ENCODE measurements around the gene SLC25A12. TPM values are rescaled to one million over a fixed set of nuclear protein-coding genes. Genes with fewer than 3 reads are reported as not detected.
A peak's percentile ranks its signal among the peaks of the same experiment; 100 is the strongest.

SLC25A12 gene
- total RNA-seq, 1 donor from 2014 or later: 110 TPM

GRCh38 chr2:171855401-171855800 is 38.6 kb downstream of the SLC25A12 start:
- peaks cover 45% of the 10 kb centered on the region for H3K4me1 ChIP-seq
- H3K27ac ChIP-seq (replicated peaks): no peak overlapping the region
- no peaks in the 10 kb centered on the region for H3K27me3 ChIP-seq (ENCODE audit: low read depth)
- TF ChIP-seq, protein P1, sequence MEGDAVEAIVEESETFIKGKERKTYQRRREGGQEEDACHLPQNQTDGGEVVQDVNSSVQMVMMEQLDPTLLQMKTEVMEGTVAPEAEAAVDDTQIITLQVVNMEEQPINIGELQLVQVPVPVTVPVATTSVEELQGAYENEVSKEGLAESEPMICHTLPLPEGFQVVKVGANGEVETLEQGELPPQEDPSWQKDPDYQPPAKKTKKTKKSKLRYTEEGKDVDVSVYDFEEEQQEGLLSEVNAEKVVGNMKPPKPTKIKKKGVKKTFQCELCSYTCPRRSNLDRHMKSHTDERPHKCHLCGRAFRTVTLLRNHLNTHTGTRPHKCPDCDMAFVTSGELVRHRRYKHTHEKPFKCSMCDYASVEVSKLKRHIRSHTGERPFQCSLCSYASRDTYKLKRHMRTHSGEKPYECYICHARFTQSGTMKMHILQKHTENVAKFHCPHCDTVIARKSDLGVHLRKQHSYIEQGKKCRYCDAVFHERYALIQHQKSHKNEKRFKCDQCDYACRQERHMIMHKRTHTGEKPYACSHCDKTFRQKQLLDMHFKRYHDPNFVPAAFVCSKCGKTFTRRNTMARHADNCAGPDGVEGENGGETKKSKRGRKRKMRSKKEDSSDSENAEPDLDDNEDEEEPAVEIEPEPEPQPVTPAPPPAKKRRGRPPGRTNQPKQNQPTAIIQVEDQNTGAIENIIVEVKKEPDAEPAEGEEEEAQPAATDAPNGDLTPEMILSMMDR (IDR thresholded peaks at IDR 0.05; ENCODE audit: borderline replicate concordance): no peak
- no peak overlapping the region for H3K4me3 ChIP-seq
- intact Hi-C loops (cut with micrococcal nuclease): no loop called here
- no peak for DNase-seq
- no peaks in the 10 kb centered on the region for H3K9me3 ChIP-seq (replicated peaks)
- peaks cover 22% of the 10 kb centered on the region for H3K36me3 ChIP-seq

GRCh38 chr2:171852366-171852888 is 41.6 kb downstream of the SLC25A12 start:
- Histone ChIP-seq H3K9me3 (replicated peaks) (no peaks in the 10 kb centered on the region), H3K4me1 (peaks cover 30% of the 10 kb centered on the region), H3K27ac (replicated peaks) (peak overlapping the region; percentile 42), H3K4me3 (no peak overlapping the region), H3K27me3 (ENCODE audit: low read depth) (no peaks in the 10 kb centered on the region), H3K36me3 (peaks cover 34% of the 10 kb centered on the region)
- TF ChIP-seq, protein P1 (IDR thresholded peaks at IDR 0.05; ENCODE audit: borderline replicate concordance): no peak
- intact Hi-C loops (cut with micrococcal nuclease): no loop called here
- DNase-seq: no peak

GRCh38 chr2:171847627-171848026 is 46.4 kb downstream of the SLC25A12 start:
- no peak for DNase-seq
- H3K4me1 ChIP-seq: peaks cover 16% of the 10 kb centered on the region
- TF ChIP-seq, protein P1 (IDR thresholded peaks at IDR 0.05; ENCODE audit: borderline replicate concordance): no peak
- peaks cover 33% of the 10 kb centered on the region for H3K36me3 ChIP-seq
- intact Hi-C loops (cut with micrococcal nuclease): no loop called here
- no peak overlapping the region for H3K27ac ChIP-seq (replicated peaks)
- H3K27me3 ChIP-seq (ENCODE audit: low read depth): no peaks in the 10 kb centered on the region
- no peak overlapping the region for H3K4me3 ChIP-seq
- H3K9me3 ChIP-seq (replicated peaks): no peaks in the 10 kb centered on the region

DNA sequence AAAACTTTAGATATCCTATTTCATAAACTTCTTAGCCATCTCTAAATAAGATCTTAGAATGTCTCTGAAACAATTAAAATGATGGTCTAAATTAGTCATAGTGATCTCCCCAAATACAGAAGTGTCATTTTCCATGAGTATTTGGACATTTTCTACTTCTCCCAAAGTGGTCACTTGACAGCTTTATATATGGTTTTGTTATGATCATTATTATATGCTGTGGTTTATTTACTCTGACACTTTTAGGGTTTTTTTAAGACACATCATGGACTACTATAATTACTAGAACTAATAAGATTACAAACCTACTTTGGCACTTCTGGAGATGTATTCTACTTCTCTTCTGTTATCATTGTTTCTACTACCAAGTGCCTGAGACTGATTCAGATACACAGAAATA is 47.1 kb downstream of the SLC25A12 start:
- DNase-seq: no peak
- Histone ChIP-seq H3K4me1 (peaks cover 9% of the 10 kb centered on the region), H3K9me3 (replicated peaks) (no peaks in the 10 kb centered on the region), H3K4me3 (no peak overlapping the region), H3K27ac (replicated peaks) (no peak overlapping the region), H3K27me3 (ENCODE audit: low read depth) (no peaks in the 10 kb centered on the region), H3K36me3 (peaks cover 40% of the 10 kb centered on the region)
- intact Hi-C loops (cut with micrococcal nuclease): no loop called here
- TF ChIP-seq, protein P1 (IDR thresholded peaks at IDR 0.05; ENCODE audit: borderline replicate concordance): no peak

DNA sequence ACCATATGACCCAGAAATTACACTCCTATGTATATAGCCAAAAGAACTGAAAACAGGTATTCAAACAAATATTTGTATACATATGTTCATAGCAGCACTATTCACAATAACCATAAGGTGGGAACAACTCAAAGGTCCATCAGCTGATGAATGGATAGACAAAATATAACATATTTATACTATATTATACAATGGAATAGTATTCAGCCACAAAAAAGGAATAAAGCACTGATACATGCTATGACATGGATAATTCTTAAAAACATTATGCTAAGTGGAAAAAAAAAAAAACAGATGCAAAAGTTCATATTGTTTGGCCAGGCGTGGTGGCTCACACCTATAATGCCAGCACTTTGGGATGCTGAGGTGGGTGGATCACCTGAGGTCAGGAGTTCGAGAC is 52.0 kb downstream of the SLC25A12 start:
- DNase-seq: no peak
- H3K4me3 ChIP-seq: no peak overlapping the region
- peaks cover 14% of the 10 kb centered on the region for H3K4me1 ChIP-seq
- no peaks in the 10 kb centered on the region for H3K9me3 ChIP-seq (replicated peaks)
- H3K27ac ChIP-seq (replicated peaks): no peak overlapping the region
- TF ChIP-seq, protein P1 (IDR thresholded peaks at IDR 0.05; ENCODE audit: borderline replicate concordance): no peak
- intact Hi-C loops (cut with micrococcal nuclease): no loop called here
- H3K27me3 ChIP-seq (ENCODE audit: low read depth): no peaks in the 10 kb centered on the region
- H3K36me3 ChIP-seq: peaks cover 58% of the 10 kb centered on the region
